ENCODE data around the gene NUDT14.

Gene NUDT14

GRCh38 chr14:105146181-105146975 is 34.7 kb downstream of the NUDT14 start:
- Mint-ChIP-seq H3K36me3 (ENCODE audit: low read depth) (peaks cover 5% of the 10 kb centered on the region), H3K4me3 (no peak overlapping the region), H3K4me1 (no peaks in the 10 kb centered on the region), H3K27ac (no peak overlapping the region), H3K9me3 (peaks cover 8% of the 10 kb centered on the region), H3K27me3 (ENCODE audit: low read depth, poor library complexity) (no peaks in the 10 kb centered on the region)
- peak; percentile 4 for DNase-seq
- no peak for TF ChIP-seq CTCF (IDR thresholded peaks at IDR 0.05)

- peaks cover 14% of the 10 kb centered on the region for H3K9me3 Mint-ChIP-seq
- no peak for TF ChIP-seq CTCF (IDR thresholded peaks at IDR 0.05)
- H3K4me3 Mint-ChIP-seq: no peak overlapping the region
- no peak overlapping the region for H3K27ac Mint-ChIP-seq
- no peak for DNase-seq
- peaks cover 11% of the 10 kb centered on the region for H3K36me3 Mint-ChIP-seq (ENCODE audit: low read depth)
- no peaks in the 10 kb centered on the region for H3K27me3 Mint-ChIP-seq (ENCODE audit: low read depth, poor library complexity)
- no peaks in the 10 kb centered on the region for H3K4me1 Mint-ChIP-seq
These were observed 35.5 kb downstream of the NUDT14 start for GRCh38 chr14:105145381-105146180.

- H3K36me3 Mint-ChIP-seq (ENCODE audit: low read depth): peaks cover 11% of the 10 kb centered on the region
- H3K4me1 Mint-ChIP-seq: no peaks in the 10 kb centered on the region
- H3K27me3 Mint-ChIP-seq (ENCODE audit: low read depth, poor library complexity): no peaks in the 10 kb centered on the region
- peaks cover 20% of the 10 kb centered on the region for H3K9me3 Mint-ChIP-seq
- no peak for DNase-seq
- no peak overlapping the region for H3K4me3 Mint-ChIP-seq
- TF ChIP-seq CTCF (IDR thresholded peaks at IDR 0.05): no peak
- no peak overlapping the region for H3K27ac Mint-ChIP-seq
These were observed 36.3 kb downstream of the NUDT14 start for GRCh38 chr14:105144666-105145380.

GRCh38 chr14:105144026-105144665 is 37.0 kb downstream of the NUDT14 start:
- H3K4me3 Mint-ChIP-seq: no peak overlapping the region
- TF ChIP-seq CTCF (IDR thresholded peaks at IDR 0.05): no peak
- H3K36me3 Mint-ChIP-seq (ENCODE audit: low read depth): peaks cover 11% of the 10 kb centered on the region
- H3K4me1 Mint-ChIP-seq: no peaks in the 10 kb centered on the region
- no peak for DNase-seq
- H3K9me3 Mint-ChIP-seq: peaks cover 21% of the 10 kb centered on the region
- H3K27me3 Mint-ChIP-seq (ENCODE audit: low read depth, poor library complexity): no peaks in the 10 kb centered on the region
- H3K27ac Mint-ChIP-seq: no peak overlapping the region

GRCh38 chr14:105143451-105144025 is 37.6 kb downstream of the NUDT14 start:
- no peak overlapping the region for H3K27ac Mint-ChIP-seq
- no peak overlapping the region for H3K4me3 Mint-ChIP-seq
- no peak for DNase-seq
- TF ChIP-seq CTCF (IDR thresholded peaks at IDR 0.05): no peak
- no peaks in the 10 kb centered on the region for H3K4me1 Mint-ChIP-seq
- peaks cover 21% of the 10 kb centered on the region for H3K9me3 Mint-ChIP-seq
- no peaks in the 10 kb centered on the region for H3K27me3 Mint-ChIP-seq (ENCODE audit: low read depth, poor library complexity)
- peaks cover 11% of the 10 kb centered on the region for H3K36me3 Mint-ChIP-seq (ENCODE audit: low read depth)
